Neural cell (in vitro differentiated cells): ENCODE data around the gene C11orf91. TPM values are rescaled to one million over a fixed set of nuclear protein-coding genes. Genes with fewer than 3 reads are reported as not detected.

Source experiments
- H2AFZ ChIP-seq: fragments of 200-600, 300-800 bp; sonication (generic), shearing (Covaris generic); 2 replicates; pipeline ENCODE4 v1.6.0; 2014; ENCODE audit warnings: low read depth, mild to moderate bottlenecking, antibody characterized with exemption, low read length, moderate library complexity
- H3F3A ChIP-seq: fragments of 200-600 bp; shearing (Covaris generic); 2 replicates; pipeline ENCODE4 v1.6.1; 2016; ENCODE audit warnings: mild to moderate bottlenecking, moderate library complexity, mixed read lengths, antibody characterized with exemption, low read length; ENCODE audit not compliant: insufficient read depth, poor library complexity, severe bottlenecking
- H3K27ac ChIP-seq: fragments of 200-600, 300-800 bp; sonication (generic), shearing (Covaris generic); 2 replicates; pipeline ENCODE4 v1.5.1; 2014; ENCODE audit warnings: mild to moderate bottlenecking, low read length, moderate library complexity
- H3K27me3 ChIP-seq: fragments of 300-800, 200-600 bp; sonication (generic), shearing (Covaris generic); 2 replicates; pipeline ENCODE4 v1.6.0; 2014; ENCODE audit warnings: mild to moderate bottlenecking, low read depth, low read length, moderate library complexity; ENCODE audit not compliant: insufficient read depth
- H3K36me3 ChIP-seq: fragments of 300-800, 200-600 bp; sonication (generic), shearing (Covaris generic); 2 replicates; pipeline ENCODE4 v1.5.1; 2014; ENCODE audit warnings: mild to moderate bottlenecking, antibody characterized with exemption, low read length, moderate library complexity; ENCODE audit not compliant: insufficient read depth
- H3K4me2 ChIP-seq: fragments of 300-800, 200-600 bp; sonication (generic), shearing (Covaris generic); 2 replicates; pipeline ENCODE4 v1.6.0; 2014; ENCODE audit warnings: mild to moderate bottlenecking, low read length
- H3K4me3 ChIP-seq: fragments of 300-800, 200-600 bp; sonication (generic), shearing (Covaris generic); 2 replicates; pipeline ENCODE4 v1.5.1; 2014; ENCODE audit warnings: mild to moderate bottlenecking, low read length, moderate library complexity
- H3K79me2 ChIP-seq: fragments of 200-600 bp; shearing (Covaris generic); replicated peaks from 2 replicates; pipeline ENCODE4 v1.6.0; 2014; ENCODE audit warnings: mild to moderate bottlenecking, low read length, moderate library complexity; ENCODE audit not compliant: insufficient read depth
- H3K9ac ChIP-seq: fragments of 300-800, 200-600 bp; sonication (generic), shearing (Covaris generic); 2 replicates; pipeline ENCODE4 v1.6.1; 2016; ENCODE audit warnings: mild to moderate bottlenecking, low read length, mixed read lengths
- H3K9me2 ChIP-seq: fragments of 200-600 bp; shearing (Covaris generic); 2 replicates; pipeline ENCODE4 v1.6.1; 2016; ENCODE audit warnings: mild to moderate bottlenecking, low read length, mixed read lengths; ENCODE audit not compliant: insufficient read depth
- H3K9me3 ChIP-seq: fragments of 200-600, 300-800 bp; sonication (generic), shearing (Covaris generic); 2 replicates; pipeline ENCODE4 v1.6.1; 2016; ENCODE audit warnings: mild to moderate bottlenecking, mixed run types, low read length, moderate library complexity, mixed read lengths
- H4K20me1 ChIP-seq: fragments of 200-600 bp; shearing (Covaris generic); 2 replicates; pipeline ENCODE4 v1.6.1; 2016; ENCODE audit warnings: mild to moderate bottlenecking, mixed run types; ENCODE audit not compliant: insufficient read depth
- CTCF ChIP-seq: fragments of 450-650 bp; IDR thresholded peaks from 2 replicates; pipeline ENCODE4 v1.5.1; 2014; ENCODE audit warnings: antibody characterized with exemption, mild to moderate bottlenecking, moderate library complexity; ENCODE audit not compliant: poor library complexity, severe bottlenecking
- EP300 ChIP-seq: fragments of 450-650 bp; conservative IDR thresholded peaks from 2 replicates; pipeline ENCODE4 v1.6.1; 2014; ENCODE audit warnings: antibody characterized with exemption, mild to moderate bottlenecking, moderate library complexity; ENCODE audit not compliant: poor library complexity, severe bottlenecking
- MXI1 ChIP-seq: fragments of 450-650 bp; conservative IDR thresholded peaks from 2 replicates; pipeline ENCODE4 v1.6.1; 2014; ENCODE audit warnings: antibody characterized with exemption, mild to moderate bottlenecking; ENCODE audit not compliant: poor library complexity, severe bottlenecking
- POLR2AphosphoS5 ChIP-seq: IDR thresholded peaks from 2 replicates; pipeline ENCODE4 v1.6.1; 2012
- RAD21 ChIP-seq: fragments of 450-650 bp; conservative IDR thresholded peaks from 2 replicates; pipeline ENCODE4 v1.6.1; 2014; ENCODE audit warnings: antibody characterized with exemption, mild to moderate bottlenecking, moderate library complexity
- REST ChIP-seq: IDR thresholded peaks from 2 replicates; pipeline ENCODE4 v1.6.1; 2012; ENCODE audit warnings: borderline replicate concordance
- SMC3 ChIP-seq: fragments of 450-650 bp; conservative IDR thresholded peaks from 2 replicates; pipeline ENCODE4 v1.6.1; 2014; ENCODE audit warnings: antibody characterized with exemption, mild to moderate bottlenecking, moderate library complexity; ENCODE audit not compliant: poor library complexity
- TAF1 ChIP-seq: IDR thresholded peaks from 2 replicates; pipeline ENCODE4 v1.6.1; 2012; ENCODE audit warnings: low read depth
- polyA plus RNA-seq: library from polyadenylated mRNA; depleted of rRNA; stranded (reverse); fragments of >200 nt; gene quantifications from 2 replicates; pipeline ENCODE4 v1.2.3, GENCODE V29; 2014

C11orf91 gene
- polyA plus RNA-seq, 1 donor from 2014 or later, result not detected

- no peak overlapping the region for H3K4me2 ChIP-seq
Observed at GRCh38 chr11:33689085-33689484, 11.5 kb downstream of the C11orf91 start.

GRCh38 chr11:33687733-33688479, 12.7 kb downstream of the C11orf91 start:
- H4K20me1 ChIP-seq, result no peaks in the 10 kb centered on the region
- no peak overlapping the region for H3K9ac ChIP-seq
- no peak overlapping the region for H3K4me3 ChIP-seq
- no peak overlapping the region for H2AFZ ChIP-seq
- no peaks in the 10 kb centered on the region for H3F3A ChIP-seq
- H3K79me2 ChIP-seq, result no peaks in the 10 kb centered on the region
- TF ChIP-seq CTCF, result peak; percentile 94
- peak; percentile 97 for TF ChIP-seq RAD21
- no peak for TF ChIP-seq POLR2AphosphoS5
- TF ChIP-seq SMC3, result peak; percentile 99
- no peaks in the 10 kb centered on the region for H3K9me2 ChIP-seq
- no peak overlapping the region for H3K27ac ChIP-seq
- H3K36me3 ChIP-seq, result no peaks in the 10 kb centered on the region
- H3K4me2 ChIP-seq, result no peak overlapping the region
- no peaks in the 10 kb centered on the region for H3K27me3 ChIP-seq
- H3K9me3 ChIP-seq, result no peaks in the 10 kb centered on the region

More at GRCh38 chr11:33689085-33689484, 11.5 kb downstream of the C11orf91 start:
- Histone ChIP-seq H3K9me3 (no peaks in the 10 kb centered on the region), H3K36me3 (no peaks in the 10 kb centered on the region), H3F3A (no peaks in the 10 kb centered on the region), H3K9me2 (no peaks in the 10 kb centered on the region), H3K27me3 (no peaks in the 10 kb centered on the region), H4K20me1 (no peaks in the 10 kb centered on the region), H3K27ac (no peak overlapping the region), H3K79me2 (no peaks in the 10 kb centered on the region), H3K4me3 (no peak overlapping the region), H3K9ac (no peak overlapping the region), H2AFZ (no peak overlapping the region)
- no peak for TF ChIP-seq EP300
- no peak for TF ChIP-seq RAD21
- no peak for TF ChIP-seq TAF1
- no peak for TF ChIP-seq REST
- no peak for TF ChIP-seq CTCF
- no peak for TF ChIP-seq MXI1
- TF ChIP-seq POLR2AphosphoS5, result no peak
- no peak for TF ChIP-seq SMC3
